Glutamatergic neuron (in vitro differentiated cells): ENCODE data around the gene ABLIM1. TPM values are rescaled to one million over a fixed set of nuclear protein-coding genes. Genes with fewer than 3 reads are reported as not detected.

ENCODE experiments used
- DNase-seq: peaks from one replicate; pipeline ENCODE4 v3.0.0; 2022
- H3K27ac Mint-ChIP-seq: one replicate; pipeline ENCODE4 v1.8.0; 2020; ENCODE audit warnings: mild to moderate bottlenecking, mixed read lengths, inconsistent platforms; ENCODE audit not compliant: unreplicated experiment
- H3K27me3 Mint-ChIP-seq: one replicate; pipeline ENCODE4 v1.8.0; 2020; ENCODE audit warnings: mild to moderate bottlenecking, moderate library complexity, mixed read lengths, inconsistent platforms; ENCODE audit not compliant: unreplicated experiment
- H3K36me3 Mint-ChIP-seq: one replicate; pipeline ENCODE4 v1.8.0; 2020; ENCODE audit warnings: mild to moderate bottlenecking, mixed read lengths, inconsistent platforms; ENCODE audit not compliant: unreplicated experiment
- H3K4me1 Mint-ChIP-seq: one replicate; pipeline ENCODE4 v1.8.0; 2020; ENCODE audit warnings: mild to moderate bottlenecking, low read depth, mixed read lengths, inconsistent platforms; ENCODE audit not compliant: unreplicated experiment
- H3K4me3 Mint-ChIP-seq: one replicate; pipeline ENCODE4 v1.8.0; 2020; ENCODE audit warnings: mild to moderate bottlenecking, mixed read lengths, inconsistent platforms; ENCODE audit not compliant: unreplicated experiment
- H3K9me3 Mint-ChIP-seq: one replicate; pipeline ENCODE4 v1.8.0; 2020; ENCODE audit warnings: mild to moderate bottlenecking, moderate library complexity, mixed read lengths, inconsistent platforms; ENCODE audit not compliant: unreplicated experiment
- total RNA-seq: library from RNA; stranded (reverse); fragmentation: NEBNext Ultra II Directional; extraction: Animal tissue kit (Norgen Biotek cat#: 25700); gene quantifications from one replicate; pipeline ENCODE4 v1.2.1, GENCODE V29; 2021; ENCODE audit not compliant: unreplicated experiment
- TF ChIP-seq, protein P1 (sequence below): fragments of 200-600 bp; sonication (generic); IDR thresholded peaks from one replicate; pipeline ENCODE4 v1.5.0; 2021; ENCODE audit not compliant: partially characterized antibody, unreplicated experiment

ABLIM1 gene
- total RNA-seq, 1 donor from 2014 or later = 25.7 TPM

DNA sequence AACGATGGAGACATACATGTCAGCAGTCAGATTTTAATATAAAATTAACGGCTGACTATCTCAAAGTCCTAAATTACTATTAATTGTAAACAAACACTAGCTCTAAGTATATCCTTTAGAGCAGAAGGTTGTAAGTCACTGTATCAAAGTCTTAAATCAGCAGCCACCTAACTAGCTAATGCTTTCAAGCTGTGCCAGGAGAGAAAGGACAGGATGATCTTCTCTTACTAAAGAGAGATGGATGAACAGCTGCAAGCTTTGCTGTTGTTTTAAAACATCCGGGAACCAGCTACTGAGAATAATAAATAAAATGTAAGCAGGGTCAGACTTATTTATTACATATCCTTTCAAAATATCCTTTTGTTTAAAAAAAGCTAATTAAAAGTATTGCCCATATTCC is 24.0 kb upstream of the ABLIM1 start:
- Mint-ChIP-seq H3K4me1 (peaks cover 4% of the 10 kb centered on the region), H3K9me3 (no peaks in the 10 kb centered on the region), H3K4me3 (no peak overlapping the region), H3K27ac (no peak overlapping the region), H3K27me3 (no peaks in the 10 kb centered on the region), H3K36me3 (no peaks in the 10 kb centered on the region)
- no peak for DNase-seq
- TF ChIP-seq, protein P1, sequence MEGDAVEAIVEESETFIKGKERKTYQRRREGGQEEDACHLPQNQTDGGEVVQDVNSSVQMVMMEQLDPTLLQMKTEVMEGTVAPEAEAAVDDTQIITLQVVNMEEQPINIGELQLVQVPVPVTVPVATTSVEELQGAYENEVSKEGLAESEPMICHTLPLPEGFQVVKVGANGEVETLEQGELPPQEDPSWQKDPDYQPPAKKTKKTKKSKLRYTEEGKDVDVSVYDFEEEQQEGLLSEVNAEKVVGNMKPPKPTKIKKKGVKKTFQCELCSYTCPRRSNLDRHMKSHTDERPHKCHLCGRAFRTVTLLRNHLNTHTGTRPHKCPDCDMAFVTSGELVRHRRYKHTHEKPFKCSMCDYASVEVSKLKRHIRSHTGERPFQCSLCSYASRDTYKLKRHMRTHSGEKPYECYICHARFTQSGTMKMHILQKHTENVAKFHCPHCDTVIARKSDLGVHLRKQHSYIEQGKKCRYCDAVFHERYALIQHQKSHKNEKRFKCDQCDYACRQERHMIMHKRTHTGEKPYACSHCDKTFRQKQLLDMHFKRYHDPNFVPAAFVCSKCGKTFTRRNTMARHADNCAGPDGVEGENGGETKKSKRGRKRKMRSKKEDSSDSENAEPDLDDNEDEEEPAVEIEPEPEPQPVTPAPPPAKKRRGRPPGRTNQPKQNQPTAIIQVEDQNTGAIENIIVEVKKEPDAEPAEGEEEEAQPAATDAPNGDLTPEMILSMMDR = no peak

DNA sequence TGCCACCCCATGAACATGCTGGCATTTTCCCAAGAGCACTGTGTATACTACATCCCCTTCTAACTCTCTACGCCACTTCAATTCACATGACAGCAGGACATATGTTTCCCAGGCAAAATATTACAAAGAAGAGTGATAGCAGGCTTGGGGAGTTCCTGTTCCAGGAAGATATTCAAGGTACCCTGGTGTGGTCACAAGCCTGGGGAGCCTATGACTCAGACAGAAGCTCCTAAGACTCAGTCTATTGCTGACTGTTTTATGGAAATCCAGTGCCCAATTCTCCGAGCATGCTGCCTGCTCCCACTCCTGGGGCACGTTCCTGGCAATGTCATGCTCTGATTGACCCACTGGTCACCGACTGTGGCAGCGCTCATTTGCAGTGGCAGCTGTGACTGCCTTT is 23.5 kb upstream of the ABLIM1 start:
- TF ChIP-seq, protein P1 = no peak
- no peak overlapping the region for H3K27ac Mint-ChIP-seq
- H3K9me3 Mint-ChIP-seq = no peaks in the 10 kb centered on the region
- H3K27me3 Mint-ChIP-seq = no peaks in the 10 kb centered on the region
- peaks cover 4% of the 10 kb centered on the region for H3K4me1 Mint-ChIP-seq
- no peak overlapping the region for H3K4me3 Mint-ChIP-seq
- DNase-seq = no peak
- no peaks in the 10 kb centered on the region for H3K36me3 Mint-ChIP-seq

DNA sequence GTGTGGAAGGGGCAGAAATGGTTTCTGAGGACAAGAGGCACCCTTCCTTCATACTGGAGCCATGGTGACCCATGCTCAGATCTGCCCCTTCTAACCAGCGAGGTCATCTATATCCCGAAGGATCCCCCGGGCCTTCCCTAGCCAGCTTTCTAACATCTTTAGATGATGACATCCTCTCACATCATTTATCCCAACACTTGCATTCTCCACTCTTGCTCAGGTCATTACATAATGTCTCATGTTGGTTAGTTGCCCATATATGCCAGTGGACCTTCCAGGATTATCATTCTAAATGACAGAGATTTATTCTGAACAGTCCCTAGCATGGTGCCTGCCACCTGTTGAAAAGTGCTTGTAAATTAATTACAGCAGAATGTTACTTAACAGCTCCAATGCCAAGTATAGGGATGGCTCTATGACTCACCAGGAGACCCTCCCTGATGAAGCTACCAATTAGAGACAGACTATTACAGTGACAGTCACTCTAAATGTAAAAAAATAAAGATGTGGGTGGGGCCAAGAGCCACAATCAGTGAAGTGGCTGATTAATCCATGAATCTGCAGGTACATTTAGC is 22.6 kb upstream of the ABLIM1 start:
- H3K27ac Mint-ChIP-seq = no peak overlapping the region
- no peaks in the 10 kb centered on the region for H3K27me3 Mint-ChIP-seq
- DNase-seq = no peak
- peaks cover 4% of the 10 kb centered on the region for H3K4me1 Mint-ChIP-seq
- H3K36me3 Mint-ChIP-seq = no peaks in the 10 kb centered on the region
- H3K4me3 Mint-ChIP-seq = no peak overlapping the region
- H3K9me3 Mint-ChIP-seq = no peaks in the 10 kb centered on the region
- TF ChIP-seq, protein P1 = no peak

DNA sequence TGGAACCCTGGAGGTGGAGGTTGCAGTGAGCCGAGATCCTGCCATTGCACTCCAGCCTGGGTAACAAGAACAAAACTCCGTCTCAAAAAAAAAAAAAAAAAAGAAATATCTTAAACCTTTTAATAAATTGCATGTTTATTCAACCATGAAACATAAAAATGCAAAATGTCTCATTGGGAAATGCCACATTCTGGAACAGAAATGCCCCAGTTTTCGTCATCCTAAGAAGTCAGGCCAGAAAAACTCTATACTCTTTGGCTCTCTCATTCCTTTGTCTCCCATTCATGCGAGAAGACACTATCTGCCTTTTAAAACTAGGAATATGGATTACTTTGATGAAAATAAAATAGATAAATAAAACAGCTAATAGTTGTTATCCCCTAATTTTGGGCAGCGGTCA is 21.5 kb upstream of the ABLIM1 start:
- Mint-ChIP-seq H3K27ac (no peak overlapping the region), H3K9me3 (no peaks in the 10 kb centered on the region), H3K27me3 (no peaks in the 10 kb centered on the region), H3K4me3 (no peak overlapping the region), H3K36me3 (no peaks in the 10 kb centered on the region), H3K4me1 (peaks cover 2% of the 10 kb centered on the region)
- DNase-seq = no peak
- TF ChIP-seq, protein P1 = no peak

DNA sequence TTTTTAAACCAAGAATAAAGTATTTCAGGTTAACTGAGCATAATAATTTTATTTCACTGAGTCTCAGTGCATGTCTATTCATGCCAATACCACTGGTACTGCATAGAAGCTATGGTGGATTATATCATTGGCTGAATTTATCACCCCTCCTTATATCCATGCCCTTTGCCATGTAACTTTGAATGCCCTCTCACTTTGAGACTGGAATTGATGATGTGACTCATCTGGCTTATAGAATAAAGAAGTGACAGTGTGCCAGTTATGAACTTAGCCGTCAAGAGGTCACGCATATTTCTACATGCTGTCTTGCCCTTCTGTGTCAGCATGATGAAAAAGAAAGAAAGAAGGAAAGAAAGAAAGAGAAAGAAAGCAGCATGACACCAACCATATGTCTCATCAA is 20.7 kb upstream of the ABLIM1 start:
- TF ChIP-seq, protein P1 = no peak
- no peaks in the 10 kb centered on the region for H3K27me3 Mint-ChIP-seq

More for the DNA sequence above, 20.7 kb upstream of the ABLIM1 start:
- no peaks in the 10 kb centered on the region for H3K9me3 Mint-ChIP-seq
- H3K36me3 Mint-ChIP-seq = no peaks in the 10 kb centered on the region
- no peak overlapping the region for H3K27ac Mint-ChIP-seq
- no peaks in the 10 kb centered on the region for H3K4me1 Mint-ChIP-seq
- no peak for DNase-seq
- no peak overlapping the region for H3K4me3 Mint-ChIP-seq
